H1 (cell line): ENCODE data around the gene CPSF4. TPM values are rescaled to one million over a fixed set of nuclear protein-coding genes. Genes with fewer than 3 reads are reported as not detected.

ENCODE experiments used
- CTCF ChIA-PET: fragments of 300-600 bp; sonication (Branson Sonifier 250); formaldehyde crosslinking; loops from one replicate; lab custom pipeline; 2021; ENCODE audit not compliant: partially characterized antibody; lab: Charles Lee
- POLR2A ChIA-PET: fragments of 300-600 bp; sonication (Branson Sonifier 250); formaldehyde crosslinking; loops from one replicate; lab custom pipeline; 2021; ENCODE audit warnings: inconsistent platforms; ENCODE audit not compliant: partially characterized antibody; lab: Charles Lee
- DNase-seq, 2 experiments: peaks; one replicate each; pipeline versions ENCODE4 v3.0.0 to v3.0.0-alpha.2; 2010 to 2022; ENCODE audit warnings: low spot score in 2 of 2, low read depth in 1 of 2, mixed read lengths in 1 of 2
- FAIRE-seq: peaks from 2 replicates; lab custom pipeline; 2011; peaks lifted over from hg19 to GRCh38; lab: Jason Lieb, UNC
- H2AFZ ChIP-seq: 2 replicates; pipeline ENCODE4 v1.8.1; 2012; ENCODE audit warnings: low read length, inconsistent platforms
- H2AK5ac ChIP-seq: 2 replicates; pipeline ENCODE4 v1.6.1; 2013; ENCODE audit warnings: low read depth, low read length
- H2BK120ac ChIP-seq: replicated peaks from 2 replicates; pipeline ENCODE3; 2013; ENCODE audit warnings: low read depth, low read length, inconsistent platforms
- H2BK12ac ChIP-seq: 2 replicates; pipeline ENCODE4 v1.6.1; 2013; ENCODE audit warnings: low read depth, low read length
- H2BK15ac ChIP-seq: 2 replicates; pipeline ENCODE4 v1.6.1; 2013; ENCODE audit warnings: low read length
- H2BK20ac ChIP-seq: 2 replicates; pipeline ENCODE4 v1.6.1; 2013; ENCODE audit warnings: low read length
- H2BK5ac ChIP-seq: 2 replicates; pipeline ENCODE4 v1.6.1; 2013; ENCODE audit warnings: low read depth, low read length
- H3K14ac ChIP-seq: 2 replicates; pipeline ENCODE4 v1.6.1; 2013; ENCODE audit warnings: inconsistent platforms; ENCODE audit not compliant: insufficient read length
- H3K18ac ChIP-seq: 2 replicates; pipeline ENCODE4 v1.6.1; 2013; ENCODE audit warnings: low read length; ENCODE audit errors: extremely low read depth
- H3K23ac ChIP-seq: 2 replicates; pipeline ENCODE4 v1.6.1; 2013; ENCODE audit warnings: inconsistent platforms; ENCODE audit not compliant: insufficient read length
- H3K23me2 ChIP-seq: 2 replicates; pipeline ENCODE4 v1.6.1; 2013; ENCODE audit warnings: low read depth, low read length
- H3K27ac ChIP-seq: 2 replicates; pipeline ENCODE4 v1.6.1; 2011; ENCODE audit warnings: low read depth, low read length, inconsistent platforms
- H3K27me3 ChIP-seq, 4 experiments: replicated peaks in 1 of 4; 1 replicate in 1 of 4; 2 replicates in 3 of 4; pipeline versions ENCODE4 v1.6.1 to v1.8.1; 2011 to 2013; ENCODE audit warnings: low read length in 3 of 4, mild to moderate bottlenecking in 3 of 4, inconsistent platforms in 2 of 4, mixed read lengths in 2 of 4, moderate library complexity in 1 of 4; ENCODE audit not compliant: control insufficient read depth in 3 of 4, insufficient read depth in 3 of 4; ENCODE audit errors: extremely low read depth in 1 of 4
- H3K36me3 ChIP-seq, 4 experiments: 2 replicates each; pipeline versions ENCODE4 v1.6.1 to v1.8.1; 2011 to 2013; ENCODE audit warnings: mild to moderate bottlenecking in 4 of 4, low read length in 3 of 4, moderate library complexity in 2 of 4, control low read depth in 1 of 4, inconsistent platforms in 1 of 4; ENCODE audit not compliant: insufficient read depth in 4 of 4, control insufficient read depth in 2 of 4
- H3K4ac ChIP-seq: replicated peaks from 2 replicates; pipeline ENCODE3; 2013; ENCODE audit warnings: low read length, low read depth, mixed read lengths, inconsistent platforms; ENCODE audit not compliant: insufficient read length
- H3K4me1 ChIP-seq, 4 experiments: replicated peaks in 1 of 4; 1 replicate in 1 of 4; 2 replicates in 3 of 4; pipeline versions ENCODE4 v1.6.1 to v1.8.1; 2011 to 2013; ENCODE audit warnings: low read length in 3 of 4, inconsistent platforms in 2 of 4, mixed read lengths in 1 of 4; ENCODE audit not compliant: insufficient read depth in 4 of 4, control insufficient read depth in 3 of 4
- H3K4me2 ChIP-seq, 2 experiments: 2 replicates each; pipeline versions ENCODE4 v1.6.1 to v1.8.1; 2011 to 2013; ENCODE audit warnings: low read depth in 2 of 2, low read length in 2 of 2, control low read depth in 1 of 2, inconsistent platforms in 1 of 2, mild to moderate bottlenecking in 1 of 2; ENCODE audit not compliant: insufficient read depth in 1 of 2
- H3K4me3 ChIP-seq, 4 experiments: fragments of 200-600, 300-600 bp in 1 of 4; sonication (generic), shearing (Covaris generic), sonication (Bioruptor Twin) in 1 of 4; 2 replicates each; pipeline versions ENCODE4 v1.5.1 to v1.8.1; 2011 to 2016; ENCODE audit warnings: low read length in 4 of 4, low read depth in 3 of 4, control low read depth in 2 of 4, inconsistent platforms in 2 of 4, mild to moderate bottlenecking in 2 of 4, mixed read lengths in 1 of 4, moderate library complexity in 1 of 4; ENCODE audit not compliant: insufficient read depth in 2 of 4; ENCODE audit errors: extremely low read depth in 1 of 4
- H3K56ac ChIP-seq: replicated peaks from 2 replicates; pipeline ENCODE3; 2013; ENCODE audit warnings: low read depth, mild to moderate bottlenecking, mixed read lengths, low read length, inconsistent platforms; ENCODE audit not compliant: insufficient read length
- H3K79me1 ChIP-seq: 2 replicates; pipeline ENCODE4 v1.6.1; 2013; ENCODE audit warnings: low read depth, low read length, control low read depth
- H3K79me2 ChIP-seq, 2 experiments: 2 replicates each; pipeline versions ENCODE4 v1.6.1 to v1.8.1; 2012 to 2013; ENCODE audit warnings: low read length in 2 of 2, mild to moderate bottlenecking in 2 of 2, inconsistent platforms in 1 of 2; ENCODE audit not compliant: insufficient read depth in 2 of 2, control insufficient read depth in 1 of 2
- H3K9ac ChIP-seq, 4 experiments: replicated peaks in 1 of 4; 1 replicate in 1 of 4; 2 replicates in 3 of 4; pipeline versions ENCODE4 v1.6.1 to v1.8.1; 2011 to 2013; ENCODE audit warnings: low read depth in 3 of 4, low read length in 3 of 4, control low read depth in 2 of 4, mild to moderate bottlenecking in 2 of 4, moderate library complexity in 2 of 4, inconsistent platforms in 1 of 4; ENCODE audit errors: extremely low read depth in 1 of 4
- H3K9me3 ChIP-seq, 2 experiments: 2 replicates each; pipeline versions ENCODE4 v1.6.1 to v1.8.1; 2012 to 2013; ENCODE audit warnings: mild to moderate bottlenecking in 2 of 2, moderate library complexity in 2 of 2, control low read depth in 1 of 2, inconsistent platforms in 1 of 2, low read depth in 1 of 2, low read length in 1 of 2, mixed read lengths in 1 of 2; ENCODE audit not compliant: insufficient read depth in 2 of 2
- H4K20me1 ChIP-seq, 2 experiments: replicated peaks in 1 of 2; 2 replicates each; pipeline versions ENCODE3 to v1.8.1; 2011 to 2013; ENCODE audit warnings: inconsistent platforms in 2 of 2, low read length in 2 of 2, mild to moderate bottlenecking in 1 of 2; ENCODE audit not compliant: insufficient read depth in 2 of 2, control insufficient read depth in 1 of 2
- H4K5ac ChIP-seq: 2 replicates; pipeline ENCODE4 v1.6.1; 2013; ENCODE audit warnings: low read length, low read depth, mixed read lengths, inconsistent platforms; ENCODE audit not compliant: insufficient read length
- H4K8ac ChIP-seq: 2 replicates; pipeline ENCODE4 v1.8.0; 2013; ENCODE audit warnings: mild to moderate bottlenecking, moderate library complexity, low read length, inconsistent platforms; ENCODE audit not compliant: insufficient read depth; ENCODE audit errors: extremely low read depth
- H4K91ac ChIP-seq: replicated peaks from 2 replicates; pipeline ENCODE3; 2013; ENCODE audit warnings: low read length, mixed read lengths, inconsistent platforms; ENCODE audit not compliant: insufficient read length
- RBBP5 ChIP-seq: IDR thresholded peaks from 2 replicates; pipeline ENCODE4 v1.7.1; 2012; ENCODE audit warnings: low read depth, mild to moderate bottlenecking, inconsistent platforms, low read length, moderate library complexity, borderline replicate concordance
- TAF7 ChIP-seq: optimal IDR thresholded peaks from 2 replicates; pipeline ENCODE3; 2011; ENCODE audit warnings: low read depth, mild to moderate bottlenecking, inconsistent platforms, low read length, moderate library complexity, borderline replicate concordance
- WGBS, 2 experiments: shearing (Covaris generic) in 1 of 2; methylation state at CpG; one replicate each; pipeline versions ENCODE4 v1.1.6 to v1.1.7; 2013 to 2015; ENCODE audit warnings: low lambda C conversion rate in 2 of 2, mixed read lengths in 2 of 2, inconsistent platforms in 1 of 2, low coverage in 1 of 2, missing lambda C conversion rate in 1 of 2; ENCODE audit not compliant: insufficient replicate concordance in 2 of 2, insufficient coverage in 1 of 2, insufficient read length in 1 of 2; ENCODE audit errors: extremely low coverage in 1 of 2, missing lambda C conversion rate in 1 of 2; 5-methylcytosine and 5-hydroxymethylcytosine counted together
- polyA plus RNA-seq, 7 experiments: library from polyadenylated mRNA; depleted of rRNA in 3 of 7; stranded (reverse) in 5 of 7; unstranded in 2 of 7; fragments of >200 nt in 5 of 7; fragments of 200-250 nt in 2 of 7; gene quantifications; 1 replicate in 5 of 7; 2 replicates in 1 of 7; 4 replicates in 1 of 7; pipeline versions ENCODE4 v1.2.1 to v1.2.3, GENCODE V29; 2011 to 2013; ENCODE audit warnings: missing spikeins in 2 of 7, mixed read lengths in 2 of 7
- total RNA-seq: library from RNA; stranded (reverse); fragmentation: NEBNext Ultra II Directional; extraction: Animal tissue kit (Norgen Biotek cat#: 25700); gene quantifications from 2 replicates; pipeline ENCODE4 v1.2.1, GENCODE V29; 2021

Gene CPSF4
- total and polyA plus RNA-seq, 2 of the 8 experiments (the other 6 are each of a cell fraction or from before 2014, with no cell fraction given) = 77.5 to 103 TPM

- H3K27ac ChIP-seq = peak overlapping the region; percentile 64; the same call in 1 of the 2 replicates
- ChIA-PET POLR2A (interaction anchor here (0.6 to 7.3 kb wide), 21 partner anchors 9 to 527 kb away, joined by 3 to 51 read pairs (median 4); partner anchors contain the start of genes BUD31 and PDAP1), CTCF (interaction anchor here (0.6 to 1.5 kb wide), 3 partner anchors 21 to 531 kb away, joined by 3 to 5 read pairs (median 3); no protein-coding TSS in a partner anchor)
Observed at GRCh38 chr7:99437946-99438572, 684 bp upstream of the CPSF4 start.

More at GRCh38 chr7:99437946-99438572, 684 bp upstream of the CPSF4 start:
- WGBS, 2 experiments = 28% methylated on average over 18 of the region's 20 CpGs; no CpG with 5 or more reads in 1 of the 2 experiments
- Histone ChIP-seq H2BK120ac (no peak overlapping the region), H2AFZ (0 out of 2 replicates have a peak overlapping the region, but pooled peaks have one; percentile 35), H3K79me2 (peaks cover 12 to 51% of the 10 kb centered on the region in 2 experiments), H3K4ac (no peak overlapping the region), H4K20me1 (peaks cover 10 to 17% of the 10 kb centered on the region in 2 experiments), H3K27me3 (no peaks in the 10 kb centered on the region), H3K36me3 (peaks cover 10 to 26% (median 19%) of the 10 kb centered on the region in 4 experiments; a peak in 7 of 8 replicates), H3K9ac (peak overlapping the region; percentile 31 to 80 (median 73)), H3K79me1 (peaks cover 9% of the 10 kb centered on the region), H3K23ac (no peak overlapping the region)
- no peak for DNase-seq
- no peak for TF ChIP-seq RBBP5
- peak; percentile 13 for TF ChIP-seq TAF7
- TF ChIP-seq, all 59 proteins: peak for 1
- H3K56ac ChIP-seq = peak overlapping the region; percentile 39
- H4K8ac ChIP-seq = peak overlapping the region; percentile 92; the same call in 1 of the 2 replicates
- no peak for FAIRE-seq
- H2BK12ac ChIP-seq = no peak overlapping the region
- H2BK20ac ChIP-seq = no peak overlapping the region
- peaks cover 0 to 12% (median 6%) of the 10 kb centered on the region in 4 experiments; a peak in 5 of 7 replicates for H3K4me1 ChIP-seq
- peaks cover 4% of the 10 kb centered on the region for H3K23me2 ChIP-seq
- no peak overlapping the region for H2BK15ac ChIP-seq
- no peak overlapping the region; the same call in 1 of the 2 replicates for H3K18ac ChIP-seq
- H3K9me3 ChIP-seq = no peaks in the 10 kb centered on the region
- H3K4me2 ChIP-seq = peak overlapping the region; percentile 63 to 70
- H4K91ac ChIP-seq = no peak overlapping the region
- H4K5ac ChIP-seq = peak overlapping the region; percentile 66
- no peak overlapping the region; the same call in 1 of the 2 replicates for H2AK5ac ChIP-seq
- no peak overlapping the region for H3K14ac ChIP-seq
- H2BK5ac ChIP-seq = no peak overlapping the region
- peak overlapping the region; percentile 87 to 95 (median 88) for H3K4me3 ChIP-seq
